ENCODE measurements around the gene POLR2A. TPM values are rescaled to one million over a fixed set of nuclear protein-coding genes. Genes with fewer than 3 reads are reported as not detected.

The POLR2A gene
- total RNA-seq, 2 donors from 2014 or later, result 129 to 189 TPM

GRCh38 chr17:7509937-7510336, 25.8 kb downstream of the POLR2A start:
- Mint-ChIP-seq H3K4me1 (no peaks in the 10 kb centered on the region), H3K27me3 (ENCODE audit: insufficient read depth) (no peaks in the 10 kb centered on the region), H3K4me3 (no peak overlapping the region), H3K9me3 (no peaks in the 10 kb centered on the region), H3K27ac (no peak overlapping the region), H3K36me3 (ENCODE audit: low read depth) (peaks cover 80% of the 10 kb centered on the region)
- no peaks in the 10 kb centered on the region for H3K4me1 ChIP-seq (ENCODE audit: control insufficient read depth, insufficient read depth, low read length)
- H3K27me3 ChIP-seq (ENCODE audit: control insufficient read depth, insufficient read depth, low read length, poor library complexity, severe bottlenecking), result no peaks in the 10 kb centered on the region
- no peak overlapping the region for H3K4me3 ChIP-seq (ENCODE audit: low read length)
- TF ChIP-seq CTCF (conservative IDR thresholded peaks at IDR 0.05), result no peak
- no peaks in the 10 kb centered on the region for H3K9me3 ChIP-seq (ENCODE audit: control insufficient read depth, low read length)
- no peak overlapping the region for H3K9ac ChIP-seq (ENCODE audit: extremely low read depth, low read length, poor library complexity, severe bottlenecking)
- DNase-seq, result no peak
- H3K27ac ChIP-seq (ENCODE audit: low read depth, low read length), result no peak overlapping the region
- 94 to 100% methylated on average over 5 of the region's 5 CpGs for WGBS, 2 experiments (ENCODE audit: insufficient coverage in 1 of 2, insufficient read length in 1 of 2)
- H3K36me3 ChIP-seq (ENCODE audit: control insufficient read depth, insufficient read depth, low read length), result peaks cover 87% of the 10 kb centered on the region

GRCh38 chr17:7511108-7511507, 26.9 kb downstream of the POLR2A start:
- Histone ChIP-seq H3K27ac (ENCODE audit: low read depth, low read length) (no peak overlapping the region), H3K27me3 (ENCODE audit: control insufficient read depth, insufficient read depth, low read length, poor library complexity, severe bottlenecking) (no peaks in the 10 kb centered on the region), H3K9me3 (ENCODE audit: control insufficient read depth, low read length) (no peaks in the 10 kb centered on the region), H3K9ac (ENCODE audit: extremely low read depth, low read length, poor library complexity, severe bottlenecking) (no peak overlapping the region), H3K4me3 (ENCODE audit: low read length) (no peak overlapping the region), H3K4me1 (ENCODE audit: control insufficient read depth, insufficient read depth, low read length) (no peaks in the 10 kb centered on the region), H3K36me3 (ENCODE audit: control insufficient read depth, insufficient read depth, low read length) (peaks cover 86% of the 10 kb centered on the region)
- no peak for DNase-seq
- Mint-ChIP-seq H3K9me3 (no peaks in the 10 kb centered on the region), H3K4me3 (no peak overlapping the region), H3K27ac (no peak overlapping the region), H3K27me3 (ENCODE audit: insufficient read depth) (no peaks in the 10 kb centered on the region), H3K36me3 (ENCODE audit: low read depth) (peaks cover 76% of the 10 kb centered on the region), H3K4me1 (no peaks in the 10 kb centered on the region)
- WGBS, 2 experiments (ENCODE audit: insufficient coverage in 1 of 2, insufficient read length in 1 of 2), result 91 to 95% methylated on average over 7 to 10 of the region's 10 CpGs
- TF ChIP-seq CTCF (conservative IDR thresholded peaks at IDR 0.05), result no peak

- H3K9ac ChIP-seq (ENCODE audit: extremely low read depth, low read length, poor library complexity, severe bottlenecking), result no peak overlapping the region
- H3K4me1 ChIP-seq (ENCODE audit: control insufficient read depth, insufficient read depth, low read length), result no peaks in the 10 kb centered on the region
- no peak overlapping the region for H3K27ac ChIP-seq (ENCODE audit: low read depth, low read length)
- H3K27ac Mint-ChIP-seq, result no peak overlapping the region
- no peak for DNase-seq
- H3K9me3 Mint-ChIP-seq, result no peaks in the 10 kb centered on the region
- H3K4me3 Mint-ChIP-seq, result no peak overlapping the region
- H3K36me3 ChIP-seq (ENCODE audit: control insufficient read depth, insufficient read depth, low read length), result peaks cover 80% of the 10 kb centered on the region
- H3K4me1 Mint-ChIP-seq, result no peaks in the 10 kb centered on the region
- H3K36me3 Mint-ChIP-seq (ENCODE audit: low read depth), result peaks cover 73% of the 10 kb centered on the region
- no peaks in the 10 kb centered on the region for H3K27me3 Mint-ChIP-seq (ENCODE audit: insufficient read depth)
- H3K27me3 ChIP-seq (ENCODE audit: control insufficient read depth, insufficient read depth, low read length, poor library complexity, severe bottlenecking), result no peaks in the 10 kb centered on the region
- H3K9me3 ChIP-seq (ENCODE audit: control insufficient read depth, low read length), result no peaks in the 10 kb centered on the region
- TF ChIP-seq CTCF (conservative IDR thresholded peaks at IDR 0.05), result no peak
- H3K4me3 ChIP-seq (ENCODE audit: low read length), result no peak overlapping the region
- WGBS, 2 experiments (ENCODE audit: insufficient coverage in 1 of 2, insufficient read length in 1 of 2), result 97% methylated on average over 14 to 15 of the region's 15 CpGs
These were observed 27.9 kb downstream of the POLR2A start for GRCh38 chr17:7512105-7512504.

All from endodermal cell (in vitro differentiated cells).